Measurements from ENCODE around the gene PLXNA3. TPM values are rescaled to one million over a fixed set of nuclear protein-coding genes. Genes with fewer than 3 reads are reported as not detected.

The PLXNA3 gene
- total RNA-seq, 1 experiment from 2014 or later: 89.3 TPM

- no peak overlapping the region for H3K27ac ChIP-seq (ENCODE audit: low read depth, low read length)
- ATAC-seq (no peak), DNase-seq (ENCODE audit: low read depth, low spot score) (no peak)
- no peaks in the 10 kb centered on the region for H3K27me3 ChIP-seq (ENCODE audit: insufficient read depth, low read length)
- no peaks in the 10 kb centered on the region for H4K20me1 ChIP-seq (ENCODE audit: insufficient read depth)
- no peak overlapping the region for H3K4me3 ChIP-seq (replicated peaks in 1 of 2; ENCODE audit: low read depth in 1 of 2, low read length in 2 of 2)
- BruUV-seq (replicated peaks): no TSS peak
- peaks cover 15% of the 10 kb centered on the region for H3K79me2 ChIP-seq (ENCODE audit: insufficient read depth, low read length)
- H3K9ac ChIP-seq (ENCODE audit: low read length): no peak overlapping the region
- RAD21 ChIA-PET (ENCODE audit: low non-redundant PET in 1 of 2, low total read pairs in 2 of 2, uncharacterized antibody in 2 of 2, unreplicated experiment in 2 of 2): no interaction called here
- CTCF ChIA-PET: no interaction called here
- no peaks in the 10 kb centered on the region for H3K9me2 ChIP-seq (ENCODE audit: insufficient read depth)
- H2AFZ ChIP-seq (ENCODE audit: low read depth, low read length, poor library complexity, severe bottlenecking): no peak overlapping the region
- TF ChIP-seq JUND (IDR thresholded peaks at IDR 0.05) (no peak), SRF (IDR thresholded peaks at IDR 0.05; ENCODE audit: low read depth) (no peak), YY1 (IDR thresholded peaks at IDR 0.05; ENCODE audit: extremely low read depth, insufficient replicate concordance, low read depth, low read length) (no peak), ZFX (IDR thresholded peaks at IDR 0.05) (no peak), EZH2phosphoT487 (IDR thresholded peaks at IDR 0.05; ENCODE audit: borderline replicate concordance) (no peak), CBX3 (IDR thresholded peaks at IDR 0.05; ENCODE audit: low read depth) (no peak), POLR2A (IDR thresholded peaks at IDR 0.05; ENCODE audit: borderline replicate concordance, extremely low read depth, insufficient read depth, insufficient read length) (no peak), SIN3A (IDR thresholded peaks at IDR 0.05; ENCODE audit: low read depth) (no peak), FOSL1 (IDR thresholded peaks at IDR 0.05; ENCODE audit: low read depth) (no peak), EGR1 (IDR thresholded peaks at IDR 0.05; ENCODE audit: low read depth) (no peak), ZBTB33 (IDR thresholded peaks at IDR 0.05; ENCODE audit: extremely low read depth, insufficient replicate concordance, low read length) (no peak), CTCF (IDR thresholded peaks at IDR 0.05 in 2 of 3, conservative IDR thresholded peaks at IDR 0.05 in 1 of 3; ENCODE audit: borderline replicate concordance in 1 of 3, insufficient read depth in 1 of 3, low read depth in 2 of 3, low read length in 2 of 3) (no peak), RAD21 (IDR thresholded peaks at IDR 0.05; ENCODE audit: low read depth) (no peak)
- TF ChIP-seq, protein P1, sequence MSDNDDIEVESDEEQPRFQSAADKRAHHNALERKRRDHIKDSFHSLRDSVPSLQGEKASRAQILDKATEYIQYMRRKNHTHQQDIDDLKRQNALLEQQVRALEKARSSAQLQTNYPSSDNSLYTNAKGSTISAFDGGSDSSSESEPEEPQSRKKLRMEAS (IDR thresholded peaks at IDR 0.05): no peak
- TF ChIP-seq, protein P2, sequence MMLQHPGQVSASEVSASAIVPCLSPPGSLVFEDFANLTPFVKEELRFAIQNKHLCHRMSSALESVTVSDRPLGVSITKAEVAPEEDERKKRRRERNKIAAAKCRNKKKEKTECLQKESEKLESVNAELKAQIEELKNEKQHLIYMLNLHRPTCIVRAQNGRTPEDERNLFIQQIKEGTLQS (IDR thresholded peaks at IDR 0.05): no peak
- H3K4me2 ChIP-seq (ENCODE audit: low read length): no peak overlapping the region
- intact Hi-C loops (cut with micrococcal nuclease): no loop called here
- POLR2A ChIA-PET: interaction anchor here (0.9 kb wide), 1 partner anchor 10 kb away, joined by 3 read pairs; no protein-coding TSS in a partner anchor
- peaks cover 0 to 10% of the 10 kb centered on the region in 2 experiments; a peak in 1 of 4 replicates for H3K36me3 ChIP-seq (ENCODE audit: control insufficient read depth in 1 of 2, insufficient read depth in 2 of 2, low read length in 2 of 2)
- no peaks in the 10 kb centered on the region for H3K9me3 ChIP-seq (ENCODE audit: control insufficient read depth in 1 of 2, insufficient read depth in 1 of 2, low read depth in 1 of 2, low read length in 2 of 2)
- H3K4me1 ChIP-seq (ENCODE audit: control insufficient read depth in 1 of 2, insufficient read depth in 2 of 2, low read length in 2 of 2): peaks cover 10 to 32% of the 10 kb centered on the region in 2 experiments
These were observed 24.7 kb downstream of the PLXNA3 start for GRCh38 chrX:154482786-154483185.
